Testis (tissue), 5 donors: ENCODE data around the gene SMR3A. TPM values are rescaled to one million over a fixed set of nuclear protein-coding genes. Genes with fewer than 3 reads are reported as not detected.

Source experiments
- DNase-seq: peaks from one replicate; pipeline ENCODE4 v3.0.0-alpha.2; 2019
- H3K27ac ChIP-seq, 2 donors: fragments of 200-600 bp; sonication (generic); one replicate each; pipeline ENCODE4 v1.5.1; 2019
- H3K27me3 ChIP-seq: fragments of 200-600 bp; sonication (generic); one replicate; pipeline ENCODE4 v1.5.1; 2019
- H3K36me3 ChIP-seq: fragments of 200-600 bp; sonication (generic); one replicate; pipeline ENCODE4 v1.5.1; 2017; ENCODE audit warnings: low read depth; ENCODE audit errors: missing control alignments
- H3K4me1 ChIP-seq: fragments of 200-600 bp; sonication (generic); one replicate; pipeline ENCODE4 v1.5.1; 2019
- H3K4me3 ChIP-seq, 2 donors: fragments of 200-600 bp; sonication (generic); one replicate each; pipeline ENCODE4 v1.5.1; 2017 to 2019
- H3K9me3 ChIP-seq: fragments of 200-600 bp; sonication (generic); one replicate; pipeline ENCODE4 v1.5.1; 2017
- CTCF ChIP-seq, 3 experiments: fragments of 450-650 bp in 2 of 3; fragments of 200-600 bp in 1 of 3; sonication (generic) in 1 of 3; IDR thresholded peaks; one replicate each; pipeline ENCODE4 v1.5.1; 2016 to 2019; ENCODE audit warnings: antibody characterized with exemption in 3 of 3, mild to moderate bottlenecking in 2 of 3, moderate library complexity in 1 of 3
- POLR2A ChIP-seq: fragments of 450-650 bp; IDR thresholded peaks from one replicate; pipeline ENCODE4 v1.6.1; 2017; ENCODE audit warnings: antibody characterized with exemption, mild to moderate bottlenecking, moderate library complexity
- WGBS, 2 donors: methylation state at CpG; one replicate each; pipeline ENCODE4 v1.1.5; 2018; 5-methylcytosine and 5-hydroxymethylcytosine counted together
- intact Hi-C: fragments of 100-400 bp; cut with DNase I; formaldehyde crosslinking; loops from one replicate; pipeline ENCODE4 v1.15.1; 2023; ENCODE audit warnings: low total_unique reads
- long read RNA-seq, 2 donors: transcript quantifications; one replicate each; lab custom pipeline, GENCODE V29; 2026
- polyA plus RNA-seq: library from polyadenylated mRNA; stranded (reverse); fragments of 350-450 nt; fragmentation: Illumina TruSeq; extraction: RNeasy Lipid Tissue Mini Kit (QIAGEN cat#74804); gene quantifications from one replicate; pipeline ENCODE4 v1.2.3, GENCODE V29; 2014; ENCODE audit warnings: low read depth, low replicate concordance; ENCODE audit not compliant: insufficient read depth
- total RNA-seq, 2 donors: library from RNA; depleted of rRNA; stranded (reverse); fragments of >200 nt; gene quantifications; one replicate each; pipeline ENCODE4 v1.2.3, GENCODE V29; 2016

SMR3A gene
- not detected for total RNA-seq
- polyA plus RNA-seq = 0.95 TPM
- long read RNA-seq, donor 1 = 0 reads
- long read RNA-seq, donor 2 = 0 reads

- Histone ChIP-seq H3K36me3 (no peaks in the 10 kb centered on the region), H3K9me3 (no peaks in the 10 kb centered on the region), H3K27me3 (no peaks in the 10 kb centered on the region), H3K4me3 (no peak within 1 kb of the TSS), H3K4me1 (no peaks in the 10 kb centered on the region), H3K27ac (no peak within 1 kb of the TSS)
- intact Hi-C loops = no loop called here
- DNase-seq = no peak
- WGBS, 2 donors = 78 to 84% methylated on average over 3 of the region's 3 CpGs
- no peak for TF ChIP-seq CTCF (IDR thresholded peaks at IDR 0.05)
- no peak for TF ChIP-seq POLR2A
Measured at GRCh38 chr4:70360460-70360859, at the start of gene SMR3A. Gene SMR3A, plus strand, starts transcription at chr4:70360760. Its CDS starts 1,356 bp downstream, at chr4:70362116.

GRCh38 chr4:70313736-70314135 lies 46.8 kb upstream of the SMR3A start:
- no peak for TF ChIP-seq POLR2A
- no peak for TF ChIP-seq CTCF (IDR thresholded peaks at IDR 0.05)
- no peaks in the 10 kb centered on the region for H3K9me3 ChIP-seq
- no peak overlapping the region for H3K4me3 ChIP-seq
- no peaks in the 10 kb centered on the region for H3K4me1 ChIP-seq
- H3K27ac ChIP-seq = no peak overlapping the region
- H3K27me3 ChIP-seq = no peaks in the 10 kb centered on the region
- intact Hi-C loops = no loop called here
- DNase-seq = no peak
- no peaks in the 10 kb centered on the region for H3K36me3 ChIP-seq

GRCh38 chr4:70315928-70316327 lies 44.6 kb upstream of the SMR3A start:
- 27 to 44% methylated on average over 1 of the region's 1 CpG for WGBS, 2 donors
- no peak overlapping the region for H3K27ac ChIP-seq
- no peaks in the 10 kb centered on the region for H3K4me1 ChIP-seq
- DNase-seq = no peak
- H3K9me3 ChIP-seq = no peaks in the 10 kb centered on the region
- no peak for TF ChIP-seq CTCF (IDR thresholded peaks at IDR 0.05)
- TF ChIP-seq POLR2A = no peak
- intact Hi-C loops = no loop called here
- H3K36me3 ChIP-seq = no peaks in the 10 kb centered on the region
- H3K4me3 ChIP-seq = no peak overlapping the region
- H3K27me3 ChIP-seq = no peaks in the 10 kb centered on the region

GRCh38 chr4:70326052-70326451 lies 34.5 kb upstream of the SMR3A start:
- H3K4me1 ChIP-seq = no peaks in the 10 kb centered on the region
- no peaks in the 10 kb centered on the region for H3K9me3 ChIP-seq
- no peak for DNase-seq
- intact Hi-C loops = no loop called here
- TF ChIP-seq CTCF (IDR thresholded peaks at IDR 0.05) (no peak), POLR2A (no peak)
- 67 to 80% methylated on average over 2 of the region's 2 CpGs for whole genome bisulfite sequencing, 2 donors
- H3K27ac ChIP-seq = no peak overlapping the region
- no peak overlapping the region for H3K4me3 ChIP-seq
- H3K36me3 ChIP-seq = no peaks in the 10 kb centered on the region
- no peaks in the 10 kb centered on the region for H3K27me3 ChIP-seq

- DNase-seq = no peak
- intact Hi-C loops = no loop called here
- Histone ChIP-seq H3K4me3 (no peak within 1 kb of the TSS), H3K27me3 (no peaks in the 10 kb centered on the region), H3K4me1 (no peaks in the 10 kb centered on the region), H3K9me3 (no peaks in the 10 kb centered on the region), H3K36me3 (no peaks in the 10 kb centered on the region), H3K27ac (no peak within 1 kb of the TSS)
- TF ChIP-seq CTCF (IDR thresholded peaks at IDR 0.05) = no peak
- TF ChIP-seq POLR2A = no peak
- 70 to 77% methylated on average over 3 of the region's 3 CpGs for WGBS, 2 donors
Measured at GRCh38 chr4:70334681-70335080, 25.9 kb upstream of the SMR3A start, which contains the start of gene CABS1. Gene CABS1, plus strand, starts transcription at chr4:70334981. Its CDS starts 59 bp downstream, at chr4:70335040.
